ENCODE measurements around the gene PUM2. TPM values are rescaled to one million over a fixed set of nuclear protein-coding genes. Genes with fewer than 3 reads are reported as not detected.
"Not testable (repeated sequence)": the region's sequence is repeated elsewhere in the genome, so short reads cannot be mapped to it uniquely, and the experiment has no call there.

The PUM2 gene
- polyA plus RNA-seq, 4 donors: 26.2 to 90.2 (median 31.9) TPM

- DNase-seq: no peak
- H3K4me3 ChIP-seq (ENCODE audit: low read depth in 1 of 3, low read length in 3 of 3): no peak overlapping the region
- H3K4me1 ChIP-seq (ENCODE audit: control insufficient read depth in 3 of 3, insufficient read depth in 2 of 3, low read depth in 1 of 3, low read length in 2 of 3): peaks cover 0 to 4% (median under 1%) of the 10 kb centered on the region in 3 donors
- no peak for FAIRE-seq
- no peak overlapping the region for H3K27ac ChIP-seq (ENCODE audit: low read depth in 1 of 3, low read length in 2 of 3)
- H3K27me3 ChIP-seq (ENCODE audit: control insufficient read depth in 3 of 3, insufficient read depth in 3 of 3, low read length in 3 of 3): no peaks in the 10 kb centered on the region
- H3K36me3 ChIP-seq (ENCODE audit: control insufficient read depth in 3 of 3, insufficient read depth in 2 of 3, low read depth in 1 of 3, low read length in 3 of 3): no peaks in the 10 kb centered on the region
- no peaks in the 10 kb centered on the region for H3K9me3 ChIP-seq (ENCODE audit: control insufficient read depth in 2 of 2, insufficient read depth in 1 of 2, low read depth in 1 of 2, low read length in 1 of 2)
- 89 to 92% (median 90%) methylated on average over 7 of the region's 7 CpGs for WGBS, 3 donors
These were observed 40.0 kb upstream of the PUM2 start for GRCh38 chr2:20390524-20391123.

DNA sequence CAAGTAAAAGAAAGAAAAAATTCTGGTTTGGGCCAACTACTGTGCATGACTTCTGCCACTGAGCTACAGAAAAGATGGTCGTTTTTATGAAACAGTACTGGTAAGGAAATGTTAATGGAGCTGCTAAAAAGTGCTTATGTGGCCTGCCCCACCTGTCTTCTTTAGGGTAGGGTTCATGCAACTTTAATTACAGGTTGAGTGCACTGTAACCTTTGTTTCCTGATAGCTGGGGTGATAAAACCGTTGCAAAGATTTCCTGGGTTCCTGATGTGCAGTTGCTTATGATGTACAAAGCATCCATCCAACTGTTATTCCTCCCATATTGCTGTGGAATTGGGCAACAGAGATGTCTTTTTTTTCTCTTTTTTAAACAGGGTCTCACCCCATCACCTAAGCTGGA is 34.3 kb upstream of the PUM2 start:
- FAIRE-seq (no peak), DNase-seq (peak; percentile 55 to 86)
- no peak overlapping the region for H3K4me3 ChIP-seq (ENCODE audit: low read depth in 1 of 3, low read length in 3 of 3)
- H3K36me3 ChIP-seq (ENCODE audit: control insufficient read depth in 3 of 3, insufficient read depth in 2 of 3, low read depth in 1 of 3, low read length in 3 of 3): no peaks in the 10 kb centered on the region
- 11 to 41% (median 19%) methylated on average over 2 of the region's 2 CpGs for WGBS, 3 donors
- H3K9me3 ChIP-seq (ENCODE audit: control insufficient read depth in 2 of 2, insufficient read depth in 1 of 2, low read depth in 1 of 2, low read length in 1 of 2): no peaks in the 10 kb centered on the region
- H3K27me3 ChIP-seq (ENCODE audit: control insufficient read depth in 3 of 3, insufficient read depth in 3 of 3, low read length in 3 of 3): no peaks in the 10 kb centered on the region
- no peak overlapping the region for H3K27ac ChIP-seq (ENCODE audit: low read depth in 1 of 3, low read length in 2 of 3)
- peaks cover 0 to 27% (median 3%) of the 10 kb centered on the region in 3 donors for H3K4me1 ChIP-seq (ENCODE audit: control insufficient read depth in 3 of 3, insufficient read depth in 2 of 3, low read depth in 1 of 3, low read length in 2 of 3)

GRCh38 chr2:20382965-20383810 is 32.5 kb upstream of the PUM2 start:
- Histone ChIP-seq H3K9me3 (ENCODE audit: control insufficient read depth in 2 of 2, insufficient read depth in 1 of 2, low read depth in 1 of 2, low read length in 1 of 2) (no peaks in the 10 kb centered on the region), H3K4me1 (ENCODE audit: control insufficient read depth in 3 of 3, insufficient read depth in 2 of 3, low read depth in 1 of 3, low read length in 2 of 3) (peaks cover 2 to 31% (median 3%) of the 10 kb centered on the region in 3 donors), H3K27ac (ENCODE audit: low read depth in 1 of 3, low read length in 2 of 3) (peak overlapping the region in 1 of 3 donors; percentile 59), H3K4me3 (ENCODE audit: low read depth in 1 of 3, low read length in 3 of 3) (no peak overlapping the region), H3K36me3 (ENCODE audit: control insufficient read depth in 3 of 3, insufficient read depth in 2 of 3, low read depth in 1 of 3, low read length in 3 of 3) (no peaks in the 10 kb centered on the region), H3K27me3 (ENCODE audit: control insufficient read depth in 3 of 3, insufficient read depth in 3 of 3, low read length in 3 of 3) (no peaks in the 10 kb centered on the region)
- WGBS, 3 donors: 81 to 89% (median 82%) methylated on average over 9 of the region's 9 CpGs
- FAIRE-seq (no peak), DNase-seq (peak in 1 of 2 donors; percentile 17)

GRCh38 chr2:20381457-20381856 is 30.8 kb upstream of the PUM2 start:
- no peak overlapping the region for H3K4me3 ChIP-seq (ENCODE audit: low read depth in 1 of 3, low read length in 3 of 3)
- no peaks in the 10 kb centered on the region for H3K9me3 ChIP-seq (ENCODE audit: control insufficient read depth in 2 of 2, insufficient read depth in 1 of 2, low read depth in 1 of 2, low read length in 1 of 2)
- H3K27ac ChIP-seq (ENCODE audit: low read depth in 1 of 3, low read length in 2 of 3): peak overlapping the region in 1 of 3 donors; percentile 44
- FAIRE-seq (no peak), DNase-seq (peak; percentile 72 to 80)
- H3K4me1 ChIP-seq (ENCODE audit: control insufficient read depth in 3 of 3, insufficient read depth in 2 of 3, low read depth in 1 of 3, low read length in 2 of 3): peaks cover 2 to 31% (median 3%) of the 10 kb centered on the region in 3 donors
- WGBS, 3 donors: 26 to 32% (median 31%) methylated on average over 2 of the region's 2 CpGs
- no peaks in the 10 kb centered on the region for H3K36me3 ChIP-seq (ENCODE audit: control insufficient read depth in 3 of 3, insufficient read depth in 2 of 3, low read depth in 1 of 3, low read length in 3 of 3)
- H3K27me3 ChIP-seq (ENCODE audit: control insufficient read depth in 3 of 3, insufficient read depth in 3 of 3, low read length in 3 of 3): no peaks in the 10 kb centered on the region

DNA sequence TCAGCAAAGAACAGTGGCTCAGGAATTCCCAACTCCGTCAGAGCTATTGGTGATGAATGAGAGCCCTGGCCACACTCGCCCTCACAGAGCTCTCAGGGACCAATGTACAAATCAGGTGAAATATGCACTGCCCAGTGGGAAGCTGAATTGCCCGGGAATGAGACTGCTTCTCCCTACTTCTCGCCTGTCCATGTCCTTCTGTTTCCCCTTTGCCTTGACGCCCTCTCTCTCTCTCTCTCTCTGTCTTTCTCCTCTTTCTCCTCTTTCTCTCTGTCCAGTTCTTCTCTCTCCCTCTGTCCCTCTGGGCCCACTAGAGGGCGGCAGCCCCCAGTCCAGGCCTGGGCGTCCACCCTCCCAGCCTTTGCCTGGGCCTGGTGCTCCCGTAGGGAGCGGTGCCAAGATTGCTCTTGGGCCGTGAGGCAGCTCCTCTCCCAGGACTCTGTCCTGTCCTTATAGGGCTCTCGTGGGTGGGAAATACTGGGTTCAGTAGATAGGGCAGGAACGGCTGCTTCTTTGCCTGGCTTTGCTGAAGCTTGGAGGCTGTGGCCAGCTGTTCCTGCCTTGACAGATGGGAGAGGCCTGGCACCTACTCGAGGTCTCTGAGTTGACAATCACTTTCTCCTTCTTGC is 28.4 kb upstream of the PUM2 start:
- WGBS, 3 donors: 19 to 33% (median 25%) methylated on average over 12 to 13 of the region's 13 CpGs
- DNase-seq (peak; percentile 82 to 86), FAIRE-seq (no peak)
- Histone ChIP-seq H3K4me3 (ENCODE audit: low read depth in 1 of 3, low read length in 3 of 3) (no peak overlapping the region), H3K27ac (ENCODE audit: low read depth in 1 of 3, low read length in 2 of 3) (no peak overlapping the region), H3K27me3 (ENCODE audit: control insufficient read depth in 3 of 3, insufficient read depth in 3 of 3, low read length in 3 of 3) (no peaks in the 10 kb centered on the region), H3K9me3 (ENCODE audit: control insufficient read depth in 2 of 2, insufficient read depth in 1 of 2, low read depth in 1 of 2, low read length in 1 of 2) (no peaks in the 10 kb centered on the region), H3K4me1 (ENCODE audit: control insufficient read depth in 3 of 3, insufficient read depth in 2 of 3, low read depth in 1 of 3, low read length in 2 of 3) (peaks cover 0 to 19% (median 2%) of the 10 kb centered on the region in 3 donors), H3K36me3 (ENCODE audit: control insufficient read depth in 3 of 3, insufficient read depth in 2 of 3, low read depth in 1 of 3, low read length in 3 of 3) (no peaks in the 10 kb centered on the region)

GRCh38 chr2:20378341-20378740 is 27.7 kb upstream of the PUM2 start:
- no peak overlapping the region for H3K4me3 ChIP-seq (ENCODE audit: low read depth in 1 of 3, low read length in 3 of 3)
- 75 to 87% (median 83%) methylated on average over 8 of the region's 8 CpGs for WGBS, 3 donors
- no peaks in the 10 kb centered on the region for H3K27me3 ChIP-seq (ENCODE audit: control insufficient read depth in 3 of 3, insufficient read depth in 3 of 3, low read length in 3 of 3)
- no peak overlapping the region for H3K27ac ChIP-seq (ENCODE audit: low read depth in 1 of 3, low read length in 2 of 3)
- FAIRE-seq: no peak
- peaks cover 0 to 19% (median 2%) of the 10 kb centered on the region in 3 donors for H3K4me1 ChIP-seq (ENCODE audit: control insufficient read depth in 3 of 3, insufficient read depth in 2 of 3, low read depth in 1 of 3, low read length in 2 of 3)
- no peak for DNase-seq
- no peaks in the 10 kb centered on the region for H3K9me3 ChIP-seq (ENCODE audit: control insufficient read depth in 2 of 2, insufficient read depth in 1 of 2, low read depth in 1 of 2, low read length in 1 of 2)
- no peaks in the 10 kb centered on the region for H3K36me3 ChIP-seq (ENCODE audit: control insufficient read depth in 3 of 3, insufficient read depth in 2 of 3, low read depth in 1 of 3, low read length in 3 of 3)

GRCh38 chr2:20377741-20378140 is 27.1 kb upstream of the PUM2 start:
- Histone ChIP-seq H3K27ac (ENCODE audit: low read depth in 1 of 3, low read length in 2 of 3) (no peak overlapping the region), H3K9me3 (ENCODE audit: control insufficient read depth in 2 of 2, insufficient read depth in 1 of 2, low read depth in 1 of 2, low read length in 1 of 2) (no peaks in the 10 kb centered on the region), H3K27me3 (ENCODE audit: control insufficient read depth in 3 of 3, insufficient read depth in 3 of 3, low read length in 3 of 3) (no peaks in the 10 kb centered on the region), H3K4me1 (ENCODE audit: control insufficient read depth in 3 of 3, insufficient read depth in 2 of 3, low read depth in 1 of 3, low read length in 2 of 3) (peaks cover 0 to 19% (median 2%) of the 10 kb centered on the region in 3 donors), H3K4me3 (ENCODE audit: low read depth in 1 of 3, low read length in 3 of 3) (no peak overlapping the region), H3K36me3 (ENCODE audit: control insufficient read depth in 3 of 3, insufficient read depth in 2 of 3, low read depth in 1 of 3, low read length in 3 of 3) (no peaks in the 10 kb centered on the region)
- FAIRE-seq (no peak), DNase-seq (no peak)
- WGBS, 3 donors: 89 to 93% (median 93%) methylated on average over 4 of the region's 4 CpGs

- H3K4me3 ChIP-seq (ENCODE audit: low read depth in 1 of 3, low read length in 3 of 3); H3K36me3 ChIP-seq (ENCODE audit: control insufficient read depth in 3 of 3, insufficient read depth in 2 of 3, low read depth in 1 of 3, low read length in 3 of 3); DNase-seq; FAIRE-seq; H3K27me3 ChIP-seq (ENCODE audit: control insufficient read depth in 3 of 3, insufficient read depth in 3 of 3, low read length in 3 of 3); H3K27ac ChIP-seq (ENCODE audit: low read depth in 1 of 3, low read length in 2 of 3); H3K4me1 ChIP-seq (ENCODE audit: control insufficient read depth in 3 of 3, insufficient read depth in 2 of 3, low read depth in 1 of 3, low read length in 2 of 3); H3K9me3 ChIP-seq (ENCODE audit: control insufficient read depth in 2 of 2, insufficient read depth in 1 of 2, low read depth in 1 of 2, low read length in 1 of 2): not testable (repeated sequence)
- WGBS, 3 donors: 87 to 90% (median 87%) methylated on average over 12 of the region's 13 CpGs
These were observed 24.3 kb upstream of the PUM2 start for GRCh38 chr2:20374982-20375381.

Data from small intestine (tissue), 7 donors.